Kidney (tissue), 14 donors: ENCODE data around the gene PGP. TPM values are rescaled to one million over a fixed set of nuclear protein-coding genes. Genes with fewer than 3 reads are reported as not detected.
A peak's percentile ranks its signal among the peaks of the same experiment; 100 is the strongest.

Experiments used
- DNase-seq, 5 donors: peaks; one replicate each; pipeline ENCODE4 v3.0.0-alpha.2; 2013 to 2020
- FAIRE-seq: peaks from 2 replicates; lab custom pipeline; 2012; peaks lifted over from hg19 to GRCh38; lab: Jason Lieb, UNC
- H3K27ac ChIP-seq, 2 donors: one replicate each; pipeline ENCODE4 v1.7.0; 2013; ENCODE audit warnings: low read depth in 2 of 2, low read length in 2 of 2, inconsistent platforms in 1 of 2
- H3K27me3 ChIP-seq: one replicate; pipeline ENCODE4 v1.7.1; 2013; ENCODE audit warnings: low read length, inconsistent platforms; ENCODE audit not compliant: control insufficient read depth, insufficient read depth
- H3K36me3 ChIP-seq, 3 donors: one replicate each; pipeline versions ENCODE4 v1.7.0 to v1.7.1; 2013; ENCODE audit warnings: low read length in 3 of 3, control low read depth in 1 of 3, inconsistent platforms in 1 of 3; ENCODE audit not compliant: insufficient read depth in 3 of 3, control insufficient read depth in 2 of 3
- H3K4me1 ChIP-seq, 3 donors: one replicate each; pipeline versions ENCODE4 v1.7.0 to v1.7.1; 2013; ENCODE audit warnings: low read length in 3 of 3, inconsistent platforms in 1 of 3, low read depth in 1 of 3; ENCODE audit not compliant: control insufficient read depth in 2 of 3, insufficient read depth in 2 of 3
- H3K4me3 ChIP-seq, 3 donors: one replicate each; pipeline versions ENCODE4 v1.7.0 to v1.8.1; 2013; ENCODE audit warnings: low read length in 3 of 3, control low read depth in 1 of 3, inconsistent platforms in 1 of 3
- H3K9ac ChIP-seq, 3 donors: one replicate each; pipeline versions ENCODE4 v1.7.0 to v1.7.1; 2013; ENCODE audit warnings: low read length in 3 of 3, control low read depth in 1 of 3, inconsistent platforms in 1 of 3
- H3K9me3 ChIP-seq, 3 donors: one replicate each; pipeline versions ENCODE4 v1.7.0 to v1.7.1; 2013; ENCODE audit warnings: low read length in 3 of 3, control low read depth in 1 of 3, inconsistent platforms in 1 of 3; ENCODE audit not compliant: control insufficient read depth in 2 of 3, insufficient read depth in 1 of 3
- CTCF ChIP-seq: IDR thresholded peaks from 3 replicates; pipeline ENCODE4 v1.5.1; 2012; ENCODE audit warnings: mild to moderate bottlenecking, moderate library complexity, borderline replicate concordance; ENCODE audit not compliant: insufficient read depth; ENCODE audit errors: extremely low read depth
- intact Hi-C: fragments of 100-400 bp; cut with DNase I; formaldehyde crosslinking; loops from one replicate; pipeline ENCODE4 v1.11.1; 2022
- polyA plus RNA-seq: library from polyadenylated mRNA; stranded (reverse); fragments of 350-450 nt; fragmentation: Illumina TruSeq; extraction: RNeasy Lipid Tissue Mini Kit (QIAGEN cat#74804); gene quantifications from one replicate; pipeline ENCODE4 v1.2.3, GENCODE V29; 2014; ENCODE audit warnings: low read depth, low replicate concordance; ENCODE audit not compliant: insufficient read depth
- total RNA-seq: library from RNA; stranded (reverse); fragmentation: NEBNext Ultra II Directional; extraction: Animal tissue kit (Norgen Biotek cat#: 25700); gene quantifications from one replicate; pipeline ENCODE4 v1.2.1, GENCODE V29; 2021
- donor health status: control.
- donor health status: control.
- donor health status: control.
- donor health status: control.
- donor health status: control.
- donor health status: DM: yes; HTN: yes; CAD: no.
- donor health status: Normal renal cell carcinoma (clear cell type).

The PGP gene
- total and polyA plus RNA-seq, 2 donors from 2014 or later, result 13.5 to 21.2 TPM

GRCh38 chr16:2236337-2237101 lies 21.9 kb upstream of the PGP start, which contains the start of gene DNASE1L2:
TSS of gene DNASE1L2 (plus strand) at chr16:2236444. CDS start at chr16:2236817, 373 bp downstream.
- peaks cover 0 to 15% (median 9%) of the 10 kb centered on the region in 3 donors for H3K36me3 ChIP-seq
- TF ChIP-seq CTCF, result no peak
- H3K4me3 ChIP-seq, result no peak within 1 kb of the TSS
- intact Hi-C loops, result no loop called here
- peak; percentile 50 to 82 (median 68) for DNase-seq
- H3K27me3 ChIP-seq, result no peaks in the 10 kb centered on the region
- FAIRE-seq, result no peak
- H3K4me1 ChIP-seq, result peaks cover 0 to 7% (median 0%) of the 10 kb centered on the region in 3 donors
- H3K9ac ChIP-seq, result no peak within 1 kb of the TSS
- H3K9me3 ChIP-seq, result no peaks in the 10 kb centered on the region
- no peak within 1 kb of the TSS for H3K27ac ChIP-seq

- intact Hi-C loops, result no loop called here
- Histone ChIP-seq H3K9ac (no peak overlapping the region), H3K4me1 (peaks cover 0 to 7% (median 0%) of the 10 kb centered on the region in 3 donors), H3K9me3 (no peaks in the 10 kb centered on the region), H3K36me3 (peaks cover 0 to 19% (median 12%) of the 10 kb centered on the region in 3 donors), H3K27ac (no peak overlapping the region), H3K4me3 (no peak overlapping the region), H3K27me3 (no peaks in the 10 kb centered on the region)
- DNase-seq (peak in 1 of 5 donors; percentile 67), FAIRE-seq (no peak)
- no peak for TF ChIP-seq CTCF
Observed at GRCh38 chr16:2235695-2236336, 21.2 kb upstream of the PGP start.

- Histone ChIP-seq H3K27me3 (no peaks in the 10 kb centered on the region), H3K9ac (no peak overlapping the region), H3K4me1 (peaks cover 0 to 7% (median 0%) of the 10 kb centered on the region in 3 donors), H3K36me3 (peaks cover 0 to 19% (median 12%) of the 10 kb centered on the region in 3 donors), H3K27ac (no peak overlapping the region), H3K9me3 (no peaks in the 10 kb centered on the region), H3K4me3 (no peak overlapping the region)
- no peak for TF ChIP-seq CTCF
- FAIRE-seq, result no peak
- peak in 1 of 5 donors; percentile 75 for DNase-seq
- intact Hi-C loops, result no loop called here
Observed at GRCh38 chr16:2235234-2235651, 20.6 kb upstream of the PGP start.
